AG09309 (cell line): ENCODE measurements around the gene FBN2.

Experiments used
- DNase-seq: peaks from one replicate; pipeline ENCODE4 v3.0.0-alpha.2; 2010; ENCODE audit warnings: low read depth
- H3K4me3 ChIP-seq: 2 replicates; pipeline ENCODE4 v1.5.1; 2011; ENCODE audit warnings: mild to moderate bottlenecking, low read depth, low read length, moderate library complexity; ENCODE audit not compliant: control insufficient read depth
- CTCF ChIP-seq: IDR thresholded peaks from 2 replicates; pipeline ENCODE4 v1.5.1; 2011; ENCODE audit warnings: mild to moderate bottlenecking, low read depth, low read length, inconsistent platforms; ENCODE audit not compliant: insufficient read depth, control insufficient read depth; ENCODE audit errors: missing control alignments

FBN2 gene

DNA sequence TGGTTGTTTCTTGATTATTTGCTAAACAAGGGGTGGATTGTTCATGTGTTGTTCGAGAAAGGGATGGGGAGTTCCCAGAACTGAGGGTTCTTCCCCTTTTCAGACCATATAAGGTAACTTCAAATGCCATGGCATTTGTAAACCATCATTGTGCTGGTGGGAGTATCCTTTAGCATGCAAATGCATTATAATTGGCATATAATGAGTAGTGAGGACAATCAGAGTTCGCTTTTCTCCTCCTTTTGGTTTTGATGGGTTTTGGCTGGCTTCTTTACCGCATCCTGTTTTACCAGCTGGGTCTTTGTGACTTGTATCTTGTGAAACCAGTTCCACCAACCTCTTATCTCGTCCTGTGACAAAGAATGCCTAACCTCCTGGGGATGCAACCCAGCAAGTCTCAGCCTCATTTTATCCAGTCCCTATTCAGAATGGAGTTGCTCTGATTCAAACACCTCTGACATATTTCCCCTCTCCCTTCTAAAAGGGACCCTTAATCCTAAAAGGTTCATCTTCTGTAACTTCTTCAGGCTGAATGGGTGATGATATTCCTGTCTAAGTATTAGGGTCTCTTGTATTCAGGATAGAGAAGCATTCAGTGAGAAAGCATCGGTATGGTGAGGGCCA, 8.7 kb upstream of the FBN2 start:
- no peak overlapping the region for H3K4me3 ChIP-seq
- no peak for TF ChIP-seq CTCF
- DNase-seq = no peak

- no peak for DNase-seq
- H3K4me3 ChIP-seq = no peak overlapping the region
- no peak for TF ChIP-seq CTCF
These were observed 3.3 kb upstream of the FBN2 start for GRCh38 chr5:128541385-128541784.

DNA sequence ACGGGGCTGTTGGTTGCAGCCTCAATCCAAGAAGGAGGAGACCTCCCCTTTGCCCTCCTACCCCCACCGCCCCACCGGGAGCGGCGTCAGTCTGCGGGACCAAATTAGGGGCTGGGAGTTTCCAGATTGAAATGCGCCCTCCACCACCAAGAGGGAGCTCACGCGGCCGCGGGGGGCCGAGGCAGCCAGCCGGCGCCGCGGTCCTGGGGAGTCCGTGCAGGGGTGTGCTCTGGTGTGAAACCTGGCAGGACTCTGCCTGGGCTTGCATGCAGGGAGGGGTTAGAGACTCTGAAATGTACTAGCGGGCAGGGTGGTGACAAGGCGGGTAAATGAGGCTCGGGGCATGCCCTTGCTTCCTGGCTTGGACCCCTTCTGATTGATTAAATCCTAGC, 989 bp upstream of the FBN2 start:
- no peak for DNase-seq
- peak overlapping the region; percentile 98 for H3K4me3 ChIP-seq
- TF ChIP-seq CTCF = no peak

GRCh38 chr5:128538250-128539037, 399 bp upstream of the FBN2 start:
- peak; percentile 61 for DNase-seq
- no peak for TF ChIP-seq CTCF
- peak overlapping the region; percentile 98 for H3K4me3 ChIP-seq

DNA sequence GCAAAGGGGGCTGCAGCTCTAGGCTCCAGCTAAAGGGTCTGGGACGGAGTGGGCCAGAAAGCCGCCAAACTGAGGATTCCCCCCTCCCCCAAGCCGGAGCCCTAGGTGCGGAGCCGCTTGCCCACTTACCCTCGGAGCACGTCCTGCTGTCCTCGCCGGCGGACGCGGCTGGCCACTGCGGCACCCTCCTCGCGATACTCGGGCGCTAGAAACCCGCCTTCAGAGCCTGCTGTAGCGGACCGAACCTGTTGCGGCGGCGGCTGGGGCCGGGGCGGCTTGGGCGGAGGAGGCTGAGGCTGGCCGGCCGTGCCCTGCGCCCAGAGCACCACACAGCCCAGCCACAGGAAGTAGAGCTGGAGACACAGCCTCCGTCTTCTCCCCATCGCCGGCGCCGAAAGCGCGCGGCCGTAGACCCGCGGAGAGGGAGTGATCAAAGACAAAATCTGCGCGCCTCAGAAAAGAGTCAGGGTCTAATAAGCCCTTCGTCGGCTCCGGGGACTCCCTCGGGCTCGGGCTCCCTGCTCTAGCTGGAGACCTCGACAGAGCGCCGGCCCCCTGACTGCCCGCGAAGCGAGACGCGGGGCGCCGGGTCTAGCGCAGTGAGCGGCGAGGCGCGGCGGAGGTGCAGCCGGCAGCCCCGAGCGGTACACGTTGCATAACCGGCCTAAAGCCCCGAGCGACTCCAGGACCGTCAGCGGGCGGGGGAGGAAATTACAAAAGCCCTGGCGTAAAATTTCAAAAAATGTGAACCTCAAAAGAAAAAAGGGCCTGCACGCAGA, 635 bp downstream of the FBN2 start:
- H3K4me3 ChIP-seq = peak overlapping the region; percentile 98
- TF ChIP-seq CTCF = no peak
- peak; percentile 25 for DNase-seq

- peak overlapping the region; percentile 98 for H3K4me3 ChIP-seq
- peak; percentile 15 for TF ChIP-seq CTCF
- DNase-seq = no peak
These were observed 1.5 kb downstream of the FBN2 start for GRCh38 chr5:128536254-128537220.
